HG03439 (cell line): Measurements from ENCODE around the gene TNFRSF6B.

Experiments
- ATAC-seq: cut with Tn5 transposase; IDR thresholded peaks from one replicate; pipeline ENCODE4 v1.9.1; 2021; ENCODE audit warnings: mild to moderate bottlenecking, moderate library complexity; ENCODE audit not compliant: unreplicated experiment

TNFRSF6B gene

DNA sequence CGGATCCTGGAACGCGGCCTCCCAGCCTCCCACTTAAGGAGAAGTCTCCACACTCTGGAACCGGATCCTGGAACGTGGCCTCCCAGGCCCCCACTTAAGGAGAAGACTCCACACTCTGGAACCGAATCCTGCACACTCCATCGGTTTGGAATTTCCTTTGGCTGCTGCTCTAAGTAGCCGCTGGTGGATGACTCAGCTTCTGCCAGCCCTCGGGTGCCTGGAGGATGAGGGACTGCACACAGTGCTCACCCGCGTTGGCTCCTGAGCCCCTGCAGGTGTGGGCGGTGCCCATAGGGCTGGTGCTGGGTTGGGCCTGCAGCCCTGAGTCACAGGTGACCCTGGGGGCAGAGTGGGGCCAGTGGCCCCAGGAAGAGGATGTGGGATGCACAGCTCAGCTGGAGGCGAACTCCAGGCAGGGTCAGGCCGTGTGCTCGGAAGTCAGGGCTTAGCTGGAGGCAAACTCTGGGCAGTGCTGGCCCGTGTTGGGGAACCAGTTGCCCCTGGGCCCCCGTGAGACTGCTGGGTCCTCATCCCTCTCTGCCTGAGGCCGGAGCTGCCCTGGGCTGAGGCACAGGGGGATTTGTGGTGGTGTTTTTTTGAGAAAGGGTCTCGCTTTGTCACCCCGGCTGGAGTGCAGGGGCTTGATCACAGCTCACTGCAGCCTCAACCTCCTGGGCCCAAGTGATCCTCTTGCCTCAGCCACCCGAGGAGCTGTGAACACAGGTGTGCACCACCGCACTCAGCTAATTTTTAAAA, 13.9 kb upstream of the TNFRSF6B start:
- no peak for ATAC-seq

DNA sequence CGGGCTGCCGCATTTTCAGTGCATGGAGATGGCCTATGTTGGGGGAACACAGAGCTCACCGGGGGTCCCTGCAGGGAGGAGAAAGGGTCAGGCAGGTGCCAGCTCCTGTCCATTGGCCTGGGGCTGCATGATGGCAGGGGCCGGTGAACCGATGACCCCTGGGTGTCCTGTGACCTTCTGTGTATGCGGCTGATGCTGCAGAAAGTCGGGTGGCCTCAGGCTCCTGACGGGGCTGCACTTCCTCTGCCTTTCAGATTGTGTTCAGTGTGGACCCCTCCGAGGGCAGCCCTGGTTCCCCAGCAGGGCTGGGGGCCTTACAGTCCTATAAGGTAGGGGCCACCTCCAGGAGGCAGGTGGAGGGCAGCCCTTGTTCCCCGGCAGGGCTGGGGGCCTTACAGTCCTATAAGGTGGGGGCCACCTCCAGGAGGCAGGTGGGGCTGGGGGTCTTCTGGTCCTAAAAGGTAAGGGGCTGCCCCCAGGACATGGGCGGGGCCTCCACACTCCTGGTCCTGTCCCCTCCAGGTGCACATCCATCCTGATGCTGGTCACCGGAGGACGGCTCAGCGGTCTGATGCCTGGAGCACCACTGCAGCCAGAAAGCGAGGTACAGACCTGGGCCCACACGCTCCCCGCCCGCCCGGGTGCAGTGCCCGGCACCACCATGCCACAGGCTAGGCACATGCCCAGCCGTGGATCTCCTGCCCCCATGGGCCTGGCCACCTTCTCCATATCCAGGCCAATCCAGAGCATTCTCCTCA, 11.0 kb upstream of the TNFRSF6B start:
- no peak for ATAC-seq

DNA sequence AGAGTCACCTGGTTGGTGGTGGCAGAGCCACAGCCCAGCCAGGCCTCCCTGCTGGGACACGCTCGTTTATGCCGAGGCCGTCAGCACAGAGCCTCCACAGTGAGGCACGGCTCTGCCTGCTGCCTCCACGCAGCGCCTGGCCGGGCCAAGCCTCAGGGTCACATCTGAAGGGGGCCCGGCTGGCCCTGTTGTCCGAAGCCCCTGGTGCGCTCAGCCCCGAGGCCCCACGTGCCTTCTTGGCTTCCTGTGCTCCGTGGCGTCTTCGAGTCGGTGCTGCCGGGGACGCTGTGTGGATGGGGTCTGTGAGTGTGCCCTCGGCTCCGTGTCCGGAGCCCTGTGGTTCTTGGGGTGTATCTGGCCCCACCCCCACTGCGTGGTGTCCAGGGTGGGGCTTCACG, 10.4 kb upstream of the TNFRSF6B start:
- no peak for ATAC-seq

DNA sequence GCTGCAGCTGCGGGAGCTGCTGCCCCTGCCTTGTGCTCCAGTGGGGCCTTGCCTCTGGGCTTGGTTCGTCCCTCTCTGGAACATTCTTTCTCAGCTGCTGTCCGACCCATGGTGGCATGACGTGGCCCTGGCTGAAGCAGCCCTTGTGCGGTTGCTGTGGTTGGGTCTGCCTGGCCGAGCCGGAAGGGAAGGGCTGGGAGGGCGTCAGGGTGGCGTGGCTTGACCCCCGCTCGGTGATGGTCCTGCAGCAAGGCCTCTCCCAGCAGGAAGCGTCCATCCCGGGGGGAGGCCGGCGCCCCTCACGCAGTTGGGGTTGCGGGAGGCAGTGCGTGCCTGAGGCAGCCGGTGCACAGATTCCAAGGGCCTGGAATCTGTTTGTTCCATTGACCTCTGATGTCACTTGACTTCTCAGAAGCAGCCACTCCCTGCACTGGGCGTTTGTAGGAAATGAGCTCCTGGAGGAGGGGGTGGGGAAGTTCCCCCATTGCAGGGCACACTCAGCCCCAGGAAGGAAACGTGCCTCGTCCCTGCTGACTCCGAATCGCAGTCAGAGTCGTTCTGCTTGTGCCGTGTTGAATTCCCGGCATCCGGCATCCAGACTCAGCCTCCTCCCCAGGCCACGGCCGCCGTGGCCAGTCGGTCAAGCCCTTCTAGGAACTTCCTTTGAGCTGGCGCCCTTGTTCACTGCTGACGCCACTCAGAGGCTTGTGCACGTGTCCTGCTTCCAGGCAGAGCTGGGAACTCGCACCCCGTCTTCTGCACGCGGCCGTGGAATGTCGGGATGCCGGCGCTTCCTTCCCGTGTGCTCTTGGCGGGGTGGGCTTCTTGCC, 9.7 kb upstream of the TNFRSF6B start:
- ATAC-seq: no peak

DNA sequence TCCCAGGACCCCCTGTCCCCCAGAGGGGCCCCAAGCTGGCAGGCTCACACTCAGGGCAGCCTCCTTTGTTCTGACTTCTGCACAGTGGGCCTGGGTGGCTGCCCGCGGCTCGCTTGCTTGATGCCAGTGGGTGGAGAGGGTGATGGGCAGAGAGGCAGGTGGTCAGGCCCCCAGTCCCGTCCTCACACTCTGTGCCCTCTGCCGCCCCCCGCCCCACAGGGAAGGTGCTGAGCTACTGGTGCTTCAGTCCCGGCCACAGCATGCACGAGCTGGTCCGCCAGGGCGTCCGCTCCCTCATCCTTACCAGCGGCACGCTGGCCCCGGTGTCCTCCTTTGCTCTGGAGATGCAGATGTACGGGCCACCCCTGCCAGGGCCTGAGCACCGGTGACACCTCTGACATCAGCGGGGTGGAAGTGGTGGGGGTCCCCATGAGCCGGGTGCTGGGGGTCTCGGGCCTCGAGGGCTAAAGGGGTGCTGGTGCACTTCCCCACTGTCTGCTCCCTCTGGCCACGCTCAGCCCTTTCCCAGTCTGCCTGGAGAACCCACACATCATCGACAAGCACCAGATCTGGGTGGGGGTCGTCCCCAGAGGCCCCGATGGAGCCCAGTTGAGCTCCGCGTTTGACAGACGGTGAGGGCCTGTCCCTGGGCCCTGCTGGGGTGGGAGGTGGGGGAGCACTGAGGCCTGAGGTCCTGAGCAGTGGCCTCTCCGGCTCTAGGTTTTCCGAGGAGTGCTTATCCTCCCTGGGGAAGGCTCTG, 8.9 kb upstream of the TNFRSF6B start:
- no peak for ATAC-seq

DNA sequence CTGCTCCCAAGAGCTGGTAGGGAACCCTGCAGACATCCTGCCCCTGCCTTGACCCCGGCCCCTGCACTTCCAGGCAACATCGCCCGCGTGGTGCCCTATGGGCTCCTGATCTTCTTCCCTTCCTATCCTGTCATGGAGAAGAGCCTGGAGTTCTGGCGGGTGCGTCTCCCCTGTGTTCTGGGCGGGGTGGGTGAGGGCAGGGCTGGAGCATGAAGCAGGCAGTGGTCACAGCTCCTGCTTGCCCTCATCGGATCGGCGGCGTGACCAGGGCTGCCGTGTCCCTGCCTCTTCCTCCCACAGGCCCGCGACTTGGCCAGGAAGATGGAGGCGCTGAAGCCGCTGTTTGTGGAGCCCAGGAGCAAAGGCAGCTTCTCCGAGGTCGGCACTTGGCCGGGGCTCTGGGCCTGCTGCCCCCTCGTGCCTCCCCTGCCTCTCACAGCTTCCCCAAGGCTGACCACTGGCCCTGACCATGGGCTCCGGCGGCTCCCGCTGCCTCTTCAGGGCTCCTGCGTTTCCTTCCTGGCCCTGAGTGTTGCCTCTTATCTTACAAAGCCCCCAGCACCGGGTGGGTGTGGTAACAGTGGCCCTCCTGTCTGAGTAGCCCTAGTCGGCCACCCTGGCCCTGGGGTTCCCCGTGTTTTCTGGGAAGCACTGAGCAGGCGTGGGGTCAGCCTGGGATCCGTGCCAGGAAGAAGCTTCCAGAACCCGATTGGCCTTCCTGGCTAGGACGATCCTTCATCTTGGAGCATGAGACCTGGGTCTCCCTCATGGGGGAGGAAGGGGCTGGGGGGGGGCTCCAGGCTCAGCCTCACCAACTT, 8.0 kb upstream of the TNFRSF6B start:
- no peak for ATAC-seq

DNA sequence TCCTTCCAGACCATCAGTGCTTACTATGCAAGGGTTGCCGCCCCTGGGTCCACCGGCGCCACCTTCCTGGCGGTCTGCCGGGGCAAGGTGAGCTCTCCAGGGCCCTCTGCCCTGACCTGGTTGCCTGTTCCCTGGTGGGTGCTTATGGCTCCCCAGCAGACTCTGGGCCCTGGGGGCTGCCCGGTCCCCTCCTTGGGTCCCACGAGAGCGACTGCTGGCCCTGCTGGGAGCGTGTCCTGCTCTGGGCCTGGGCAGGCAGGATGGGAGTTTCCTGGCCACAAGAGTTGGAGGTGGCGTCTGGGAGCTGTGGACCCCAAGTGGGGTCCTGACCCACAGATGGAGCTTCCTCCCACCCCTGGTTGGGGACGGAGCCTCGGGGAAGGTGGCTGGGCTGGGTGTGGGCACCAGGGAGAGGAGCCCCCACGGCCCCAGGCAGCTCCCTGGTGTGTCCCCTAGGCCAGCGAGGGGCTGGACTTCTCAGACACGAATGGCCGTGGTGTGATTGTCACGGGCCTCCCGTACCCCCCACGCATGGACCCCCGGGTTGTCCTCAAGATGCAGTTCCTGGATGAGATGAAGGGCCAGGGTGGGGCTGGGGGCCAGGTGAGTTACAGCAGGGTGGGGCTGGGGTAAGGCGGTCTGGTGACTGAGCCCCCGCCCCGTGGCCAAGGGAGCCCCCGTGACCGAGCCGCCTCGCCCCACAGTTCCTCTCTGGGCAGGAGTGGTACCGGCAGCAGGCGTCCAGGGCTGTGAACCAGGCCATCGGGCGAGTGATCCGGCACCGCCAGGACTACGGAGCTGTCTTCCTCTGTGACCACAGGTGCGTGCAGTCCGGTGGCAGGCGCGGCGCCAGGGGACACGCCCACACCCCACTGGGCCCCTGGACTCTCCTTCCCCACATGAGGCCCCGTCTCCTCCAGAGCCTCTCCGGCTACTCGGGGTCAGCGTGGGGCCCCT, 7.1 kb upstream of the TNFRSF6B start:
- no peak for ATAC-seq

DNA sequence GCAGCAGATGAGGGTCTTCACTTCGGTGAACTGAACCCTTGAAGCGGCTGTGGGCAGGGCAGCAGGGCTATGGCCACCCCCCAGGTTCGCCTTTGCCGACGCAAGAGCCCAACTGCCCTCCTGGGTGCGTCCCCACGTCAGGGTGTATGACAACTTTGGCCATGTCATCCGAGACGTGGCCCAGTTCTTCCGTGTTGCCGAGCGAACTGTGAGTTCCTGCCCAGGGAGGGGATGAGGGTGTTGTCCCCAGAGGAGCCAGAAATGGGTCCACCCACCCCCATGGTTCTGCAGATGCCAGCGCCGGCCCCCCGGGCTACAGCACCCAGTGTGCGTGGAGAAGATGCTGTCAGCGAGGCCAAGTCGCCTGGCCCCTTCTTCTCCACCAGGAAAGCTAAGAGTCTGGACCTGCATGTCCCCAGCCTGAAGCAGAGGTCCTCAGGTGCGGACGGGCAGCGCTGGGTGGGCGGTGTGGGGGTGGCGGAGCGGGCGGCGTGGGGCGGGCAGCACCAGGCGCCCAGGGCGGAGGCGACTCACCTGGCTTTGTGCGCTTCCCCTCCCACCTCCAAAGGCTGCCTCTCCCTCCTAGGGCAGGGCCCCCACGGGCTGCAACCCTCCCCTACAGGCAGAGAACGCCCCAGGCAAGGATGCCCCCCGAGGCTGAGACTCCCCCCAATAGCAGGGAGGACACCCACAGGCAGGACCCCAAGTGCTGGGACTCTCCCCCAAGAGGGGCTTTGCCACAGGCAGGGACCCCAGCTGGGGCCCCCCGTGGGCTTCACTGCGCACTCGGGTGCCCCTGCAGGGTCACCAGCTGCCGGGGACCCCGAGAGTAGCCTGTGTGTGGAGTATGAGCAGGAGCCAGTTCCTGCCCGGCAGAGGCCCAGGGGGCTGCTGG, 6.2 kb upstream of the TNFRSF6B start:
- no peak for ATAC-seq

DNA sequence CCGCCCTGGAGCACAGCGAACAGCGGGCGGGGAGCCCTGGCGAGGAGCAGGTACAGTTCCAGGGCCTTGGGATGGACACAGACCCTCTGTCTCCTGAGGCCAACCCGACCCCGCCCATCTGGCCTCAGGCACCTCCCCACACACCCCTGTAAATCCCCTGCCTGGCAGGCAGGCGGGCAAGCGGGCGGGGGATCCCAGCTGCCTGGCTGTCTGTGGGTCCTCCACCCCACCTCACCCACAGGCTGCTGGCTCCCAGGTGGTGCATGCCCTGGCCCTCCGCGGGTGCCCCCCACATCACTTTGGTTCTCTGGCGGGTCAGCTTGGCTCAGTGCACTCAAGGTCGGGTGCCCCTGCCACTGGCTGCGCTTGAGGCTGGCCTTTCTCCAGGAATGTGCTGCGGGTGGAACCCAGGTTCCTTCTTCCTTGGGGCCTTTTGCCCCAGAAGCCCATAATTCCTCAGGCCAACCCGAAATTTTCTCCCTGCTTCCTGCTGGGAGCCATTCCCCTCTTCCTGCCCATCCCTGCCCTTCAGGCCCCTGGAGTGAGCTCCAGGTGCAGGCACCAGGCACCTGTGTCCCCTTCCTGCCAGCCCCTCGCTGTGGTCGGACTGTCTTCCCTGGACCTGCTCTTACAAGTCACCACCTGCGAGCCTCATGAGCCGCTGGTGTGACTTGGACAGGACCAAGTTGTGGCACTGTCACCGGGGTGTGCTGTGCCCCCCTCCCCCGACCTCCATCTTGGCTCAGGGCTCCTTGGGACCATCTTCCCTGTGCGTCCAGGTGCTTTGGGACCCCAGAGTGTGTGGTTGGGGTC, 5.3 kb upstream of the TNFRSF6B start:
- ATAC-seq: no peak

DNA sequence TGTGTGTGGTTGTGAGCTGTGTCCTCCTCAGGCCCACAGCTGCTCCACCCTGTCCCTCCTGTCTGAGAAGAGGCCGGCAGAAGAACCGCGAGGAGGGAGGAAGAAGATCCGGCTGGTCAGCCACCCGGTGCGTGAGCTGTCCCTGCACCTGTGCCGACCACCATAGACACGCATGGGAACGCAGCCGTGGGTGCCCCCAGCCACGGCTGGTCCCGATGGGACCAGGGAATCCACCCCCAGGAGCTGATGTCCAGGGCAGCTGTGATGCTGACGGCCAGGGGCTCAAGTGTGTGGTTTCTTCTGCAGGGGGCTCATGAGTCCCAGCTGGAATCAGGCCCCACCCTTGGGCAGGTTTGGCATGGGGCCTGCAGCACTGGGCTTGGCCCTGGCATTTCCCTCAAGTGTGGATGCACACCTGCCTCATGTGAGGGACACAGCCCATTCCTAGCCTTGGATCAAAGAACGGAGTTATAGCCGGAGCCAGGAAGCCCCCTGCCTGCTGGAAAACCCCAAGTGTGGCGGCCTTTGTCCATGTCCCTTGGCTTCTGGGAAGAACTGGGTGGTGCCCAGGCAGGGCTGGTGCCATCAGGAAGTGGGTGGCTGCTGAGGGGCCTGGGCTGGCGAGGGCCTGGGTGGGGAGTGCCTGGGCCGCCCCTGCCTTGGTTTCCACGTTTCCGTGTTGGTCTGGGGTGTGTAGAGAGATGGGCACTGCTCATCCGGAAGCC, 4.6 kb upstream of the TNFRSF6B start:
- no peak for ATAC-seq

DNA sequence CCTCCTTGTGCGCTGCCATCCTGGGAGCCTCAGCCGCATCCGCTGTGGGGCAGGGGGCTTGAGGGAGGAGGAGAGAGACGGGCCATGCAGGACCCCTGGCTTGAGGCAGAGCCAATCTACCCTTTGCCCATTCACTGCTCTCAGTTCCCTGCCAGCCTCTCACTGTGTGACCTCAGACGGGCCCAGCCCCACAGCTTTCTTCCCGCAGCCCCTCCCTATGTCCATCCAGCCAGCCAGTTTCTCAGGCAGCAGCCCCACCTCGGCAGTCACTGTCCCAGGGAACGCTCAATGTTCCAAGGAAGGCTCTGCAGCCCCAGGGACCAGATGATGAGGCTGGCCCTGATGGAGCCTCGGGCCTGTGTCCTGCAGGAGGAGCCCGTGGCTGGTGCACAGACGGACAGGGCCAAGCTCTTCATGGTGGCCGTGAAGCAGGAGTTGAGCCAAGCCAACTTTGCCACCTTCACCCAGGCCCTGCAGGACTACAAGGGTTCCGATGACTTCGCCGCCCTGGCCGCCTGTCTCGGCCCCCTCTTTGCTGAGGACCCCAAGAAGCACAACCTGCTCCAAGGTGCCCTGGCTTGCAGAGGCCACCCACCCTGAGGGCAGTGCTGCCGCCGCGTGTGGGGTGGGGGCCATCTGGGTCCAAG, 3.9 kb upstream of the TNFRSF6B start:
- ATAC-seq: no peak

DNA sequence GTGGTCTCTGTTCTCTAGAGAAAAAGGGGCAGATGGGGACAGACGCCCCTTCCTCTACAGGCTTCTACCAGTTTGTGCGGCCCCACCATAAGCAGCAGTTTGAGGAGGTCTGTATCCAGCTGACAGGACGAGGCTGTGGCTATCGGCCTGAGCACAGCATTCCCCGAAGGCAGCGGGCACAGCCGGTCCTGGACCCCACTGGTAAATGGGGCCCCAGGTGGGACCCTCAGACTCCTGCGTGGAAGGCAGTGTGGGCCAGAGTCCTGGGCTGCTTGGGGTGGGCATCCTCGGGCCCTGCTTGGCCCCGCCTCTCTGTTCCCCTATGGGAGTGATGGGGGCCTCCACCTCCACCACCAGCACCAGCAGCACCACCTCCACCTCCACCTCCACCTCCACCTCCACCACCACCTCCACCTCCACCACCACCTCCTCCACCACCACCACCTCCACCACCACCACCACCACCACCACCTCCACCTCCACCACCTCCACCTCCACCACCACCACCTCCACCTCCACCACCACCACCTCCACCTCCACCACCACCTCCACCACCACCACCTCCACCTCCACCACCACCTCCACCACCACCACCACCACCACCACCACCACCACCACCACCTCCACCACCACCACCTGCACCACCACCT, 3.2 kb upstream of the TNFRSF6B start:
- ATAC-seq: no peak

DNA sequence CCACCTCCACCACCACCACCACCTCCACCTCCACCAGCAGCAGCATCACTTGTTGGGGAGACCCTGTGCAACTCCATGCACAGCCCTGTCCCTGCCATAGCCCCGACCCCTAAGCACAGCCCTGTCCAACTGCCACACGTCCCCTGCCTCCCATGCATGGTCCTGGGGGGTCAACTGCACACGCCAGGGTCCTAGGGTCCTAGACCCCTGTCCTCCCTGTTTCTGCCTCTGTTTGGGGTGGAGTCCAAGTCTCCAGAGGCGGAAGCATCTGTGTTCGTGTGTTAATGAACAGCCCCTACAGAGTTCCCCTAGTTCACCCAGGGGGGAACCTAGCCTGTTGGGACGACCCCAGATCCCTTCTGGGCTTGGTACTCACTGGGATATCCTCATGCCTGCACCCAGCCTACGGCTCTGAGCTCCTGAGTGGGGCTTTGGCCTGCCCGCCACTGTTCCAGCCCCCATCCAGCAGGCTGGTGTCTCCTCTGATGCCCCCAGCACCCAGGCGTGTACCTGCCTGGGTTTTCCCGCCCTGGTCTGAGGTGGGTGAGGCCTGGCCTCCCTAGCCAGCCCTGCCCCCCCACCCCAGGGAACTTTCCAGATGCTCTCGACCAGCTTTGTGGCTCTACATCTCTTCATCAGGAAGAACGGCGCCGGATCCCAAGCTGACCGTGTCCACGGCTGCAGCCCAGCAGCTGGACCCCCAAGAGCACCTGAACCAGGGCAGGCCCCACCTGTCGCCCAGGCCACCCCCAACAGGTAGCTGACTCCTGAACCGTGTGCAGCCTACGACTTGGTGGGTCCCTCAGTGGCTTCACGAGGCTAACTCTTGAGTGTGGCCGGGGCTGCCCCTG, 2.5 kb upstream of the TNFRSF6B start:
- ATAC-seq: no peak

DNA sequence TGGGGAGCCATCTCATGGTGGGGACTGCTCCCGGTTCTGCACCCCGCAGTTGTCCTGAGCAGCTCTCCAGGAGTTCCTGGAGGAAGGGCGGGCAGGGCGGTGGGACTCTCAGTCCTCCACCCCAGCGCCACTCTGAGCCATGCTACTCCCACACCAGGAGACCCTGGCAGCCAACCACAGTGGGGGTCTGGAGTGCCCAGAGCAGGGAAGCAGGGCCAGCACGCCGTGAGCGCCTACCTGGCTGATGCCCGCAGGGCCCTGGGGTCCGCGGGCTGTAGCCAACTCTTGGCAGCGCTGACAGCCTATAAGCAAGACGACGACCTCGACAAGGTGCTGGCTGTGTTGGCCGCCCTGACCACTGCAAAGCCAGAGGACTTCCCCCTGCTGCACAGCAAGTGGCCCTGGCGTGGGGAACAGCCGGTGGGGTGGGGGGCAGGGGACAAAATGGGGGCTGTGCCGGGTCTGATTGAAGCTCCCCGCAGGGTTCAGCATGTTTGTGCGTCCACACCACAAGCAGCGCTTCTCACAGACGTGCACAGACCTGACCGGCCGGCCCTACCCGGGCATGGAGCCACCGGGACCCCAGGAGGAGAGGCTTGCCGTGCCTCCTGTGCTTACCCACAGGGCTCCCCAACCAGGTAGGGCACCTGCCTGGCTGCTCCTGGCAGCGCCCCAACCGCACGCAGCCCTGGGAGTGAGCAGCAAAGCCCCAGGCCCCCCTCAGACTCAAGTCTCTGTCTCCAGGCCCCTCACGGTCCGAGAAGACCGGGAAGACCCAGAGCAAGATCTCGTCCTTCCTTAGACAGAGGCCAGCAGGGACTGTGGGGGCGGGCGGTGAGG, 1.6 kb upstream of the TNFRSF6B start:
- ATAC-seq: no peak
